ENCODE results near the gene CTPS2. TPM values are rescaled to one million over a fixed set of nuclear protein-coding genes. Genes with fewer than 3 reads are reported as not detected.
A peak's percentile ranks its signal among the peaks of the same experiment; 100 is the strongest.

Gene CTPS2
- total RNA-seq, 1 donor from 2014 or later = 28.1 TPM

DNA sequence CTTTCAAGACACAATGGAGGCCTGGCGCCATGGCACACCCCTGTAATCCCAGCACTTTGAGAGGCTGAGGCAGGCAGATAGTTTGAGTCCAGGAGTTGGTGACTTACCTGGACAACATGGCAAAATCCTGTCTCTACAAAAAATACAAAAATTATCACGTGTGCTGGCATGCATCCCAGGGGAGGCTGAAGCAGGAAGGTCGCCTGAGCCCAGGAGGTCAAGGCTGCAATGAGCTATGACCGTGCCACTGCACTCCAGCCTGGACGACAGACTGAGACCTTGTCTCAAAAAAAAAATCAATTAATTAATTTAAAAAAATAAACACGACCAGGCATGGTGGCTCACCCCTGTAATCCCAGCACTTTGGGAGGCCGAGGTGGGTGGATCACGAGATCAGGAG is 2.0 kb upstream of the CTPS2 start:
- DNase-seq = no peak

DNA sequence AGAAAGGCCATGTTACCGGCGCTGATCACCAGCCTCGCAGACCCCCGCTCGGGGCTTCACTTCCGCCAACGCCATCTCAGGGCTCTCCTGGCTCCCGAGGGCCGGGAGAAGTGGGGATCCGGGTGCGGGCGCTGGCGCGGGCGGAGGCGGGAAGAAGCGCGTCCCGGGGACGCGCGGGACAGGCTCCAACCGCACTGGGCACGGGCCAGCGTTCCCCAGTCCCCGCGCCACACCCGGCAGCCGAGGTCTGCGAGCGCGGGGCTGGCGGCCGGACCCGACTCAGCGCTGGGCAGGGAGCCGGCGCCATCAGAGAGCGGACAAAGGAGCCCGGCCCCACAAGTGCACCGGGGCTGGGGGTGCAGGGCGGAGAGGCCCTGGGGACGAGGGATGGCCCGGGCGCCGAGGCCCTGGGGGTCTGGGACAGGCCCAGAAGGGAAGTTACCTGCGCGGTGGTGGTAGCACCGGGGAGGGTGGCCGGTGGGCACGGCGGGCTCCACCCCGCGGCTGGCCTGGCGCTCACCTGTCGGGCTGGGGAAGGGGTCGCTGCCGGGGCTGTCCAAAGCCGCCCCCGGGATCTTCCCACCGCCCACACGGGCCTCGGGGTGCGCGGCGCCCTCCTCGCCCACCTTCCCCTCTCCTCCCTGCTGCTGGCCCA is 449 bp downstream of the CTPS2 start:
- DNase-seq = peak; percentile 23

DNA sequence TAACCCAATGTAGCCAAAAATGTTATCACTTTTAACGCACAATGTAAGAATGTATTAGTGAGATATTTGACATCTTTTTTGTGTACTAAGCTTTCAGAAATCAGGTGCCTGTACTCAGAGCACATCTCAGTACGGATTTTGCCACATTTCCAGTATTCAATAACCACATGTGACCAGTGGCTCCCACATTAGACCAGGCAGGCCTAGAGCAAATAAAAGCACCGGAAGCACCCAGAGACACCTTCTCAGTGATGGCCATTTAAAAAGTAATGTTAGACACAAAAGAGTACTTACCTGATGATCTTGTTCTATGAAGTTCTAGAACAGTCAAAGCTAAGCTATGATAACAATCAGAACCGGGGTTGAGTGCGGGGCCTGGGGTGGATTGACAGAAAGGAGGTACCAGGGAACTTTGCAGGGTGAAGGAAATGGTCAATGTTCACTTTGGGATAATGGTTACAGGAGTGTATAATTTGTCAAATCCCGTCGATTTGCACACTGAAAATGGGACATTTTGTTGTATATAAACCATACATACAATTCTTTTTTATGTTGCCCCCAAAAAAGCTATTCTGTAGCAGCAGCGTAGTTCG is 1.2 kb downstream of the CTPS2 start:
- peak; percentile 2 for DNase-seq

DNA sequence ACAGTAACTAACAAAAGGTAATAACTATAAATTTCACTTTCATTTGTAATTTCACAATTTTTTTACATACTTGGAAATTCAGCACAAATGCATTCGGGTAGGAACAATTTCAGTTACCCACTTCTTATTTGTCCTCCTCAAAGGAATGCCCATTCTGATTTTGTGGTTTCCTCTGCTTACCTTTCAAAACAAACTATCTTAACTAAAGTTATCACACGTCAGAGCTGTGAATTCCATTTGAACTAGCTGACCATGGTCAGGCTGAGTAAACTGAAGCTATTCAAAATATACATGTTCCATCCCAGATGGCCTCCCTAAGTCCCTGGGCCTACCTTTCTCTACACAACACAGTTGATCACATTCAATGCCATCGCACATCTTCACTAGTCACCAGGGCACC is 4.5 kb downstream of the CTPS2 start:
- no peak for DNase-seq

DNA sequence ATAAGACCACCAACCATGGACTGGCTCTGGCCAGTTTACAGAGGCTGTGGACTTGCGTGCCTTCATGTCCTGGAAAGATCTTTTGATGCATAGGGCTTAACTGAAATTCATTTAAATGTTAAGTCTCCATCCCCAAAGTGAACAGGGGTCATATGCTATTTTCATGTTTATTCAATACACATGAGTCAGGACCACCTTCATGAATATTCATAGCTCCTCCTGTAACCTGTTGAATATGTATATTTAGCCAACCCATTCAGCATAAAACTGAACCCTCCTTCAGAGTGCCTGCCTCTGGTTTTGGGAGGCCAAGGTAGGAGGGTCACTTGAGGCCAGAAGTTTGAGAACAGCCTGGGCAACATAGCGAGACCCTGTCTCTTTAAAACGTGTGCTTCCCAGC is 7.1 kb downstream of the CTPS2 start:
- DNase-seq = no peak

DNA sequence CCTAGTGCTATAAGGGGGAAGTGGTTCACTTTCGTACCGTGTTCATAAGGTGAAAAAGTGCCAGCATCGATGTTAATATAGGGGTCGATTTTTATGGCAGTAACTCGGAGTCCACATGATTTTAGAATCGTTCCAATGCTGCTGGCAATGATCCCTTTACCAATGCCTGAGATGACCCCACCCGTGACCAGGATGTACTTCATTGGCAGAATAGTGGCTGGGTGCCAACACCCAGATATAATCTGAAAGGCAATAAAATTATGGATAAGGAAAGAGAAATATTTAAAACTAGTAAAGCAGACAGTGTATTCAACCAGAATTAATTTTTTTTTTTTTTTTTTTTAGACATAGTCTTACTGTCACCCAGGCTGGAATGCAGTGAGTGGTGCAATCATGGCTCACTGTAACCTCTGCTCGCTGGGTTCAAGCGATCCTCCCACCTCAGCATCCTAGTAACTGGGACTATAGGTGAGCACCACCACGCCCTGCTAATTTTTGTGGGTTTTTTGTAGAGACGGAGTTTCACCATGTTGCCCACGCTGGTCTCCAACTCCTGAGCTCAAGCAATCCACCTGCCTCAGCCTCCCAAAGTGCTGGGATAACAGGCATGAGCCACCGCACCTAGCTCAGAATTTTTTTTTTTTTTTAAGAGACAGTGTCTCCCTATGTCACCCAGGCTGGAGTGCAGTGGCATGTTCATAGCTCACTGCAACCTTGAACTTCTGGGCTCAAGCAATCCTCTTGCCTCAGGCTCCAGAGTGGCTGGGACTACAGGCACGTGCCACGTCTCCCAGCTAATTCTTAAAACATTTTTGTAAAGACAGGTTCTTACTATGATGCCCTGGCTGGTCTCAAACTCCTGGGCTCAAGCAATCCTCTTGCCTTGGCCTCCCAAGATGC is 9.5 kb downstream of the CTPS2 start:
- no peak for DNase-seq

DNA sequence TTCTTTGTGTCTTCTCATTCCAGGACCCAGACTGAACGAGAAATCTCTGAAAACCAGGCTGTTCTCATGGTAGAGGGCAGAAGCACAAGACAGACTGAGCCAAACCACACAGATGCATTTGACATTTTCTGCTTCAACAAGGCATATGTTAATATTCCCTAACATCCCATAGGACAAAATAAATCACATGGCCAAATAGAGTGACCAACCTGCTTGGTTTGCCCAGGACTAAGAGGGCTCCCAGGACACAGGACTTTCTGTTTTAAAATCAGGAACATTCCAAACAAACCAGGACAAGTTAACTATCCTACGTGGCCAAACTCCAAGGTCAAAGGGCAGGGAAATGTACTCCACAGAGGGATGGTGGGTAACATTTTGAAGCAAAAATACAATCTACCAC is 11.7 kb downstream of the CTPS2 start:
- no peak for DNase-seq

DNA sequence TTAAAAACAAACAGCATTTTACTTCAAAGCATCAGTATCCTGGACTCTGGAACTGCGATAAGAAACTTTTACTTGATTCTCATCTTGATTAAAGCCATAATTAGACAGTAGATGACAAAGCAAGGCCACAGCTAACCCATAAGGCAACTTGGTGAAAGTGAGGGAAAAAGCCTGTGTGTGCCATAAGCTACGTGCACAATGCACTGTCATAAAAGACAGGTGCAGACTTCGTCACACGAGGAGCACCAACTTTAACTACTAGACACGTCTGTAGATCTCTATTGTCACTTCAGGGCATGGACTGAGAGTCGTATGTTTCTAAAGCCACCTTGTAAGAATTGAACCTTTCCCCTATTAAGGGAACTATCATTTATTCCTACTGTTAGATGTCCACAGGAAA is 13.1 kb downstream of the CTPS2 start:
- DNase-seq = no peak

DNA sequence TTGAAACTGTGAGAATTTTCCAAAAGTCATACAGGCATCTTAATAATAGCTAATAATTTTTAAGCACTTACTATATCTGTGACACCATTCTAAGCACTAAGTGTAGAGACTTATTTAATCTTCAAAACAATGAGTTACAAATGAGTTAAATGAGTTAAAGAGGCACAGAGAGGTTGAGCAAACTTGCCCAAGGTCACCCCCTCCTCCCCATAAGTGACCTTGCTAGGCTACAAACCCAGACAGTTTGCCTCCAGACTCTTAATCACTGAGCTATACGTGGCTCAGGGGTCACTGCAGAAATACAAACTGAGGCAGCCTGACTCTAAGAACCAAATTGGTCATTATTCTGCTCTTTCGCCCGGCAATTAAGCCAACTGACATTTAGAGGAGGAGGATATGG is 15.5 kb downstream of the CTPS2 start:
- no peak for DNase-seq

DNA sequence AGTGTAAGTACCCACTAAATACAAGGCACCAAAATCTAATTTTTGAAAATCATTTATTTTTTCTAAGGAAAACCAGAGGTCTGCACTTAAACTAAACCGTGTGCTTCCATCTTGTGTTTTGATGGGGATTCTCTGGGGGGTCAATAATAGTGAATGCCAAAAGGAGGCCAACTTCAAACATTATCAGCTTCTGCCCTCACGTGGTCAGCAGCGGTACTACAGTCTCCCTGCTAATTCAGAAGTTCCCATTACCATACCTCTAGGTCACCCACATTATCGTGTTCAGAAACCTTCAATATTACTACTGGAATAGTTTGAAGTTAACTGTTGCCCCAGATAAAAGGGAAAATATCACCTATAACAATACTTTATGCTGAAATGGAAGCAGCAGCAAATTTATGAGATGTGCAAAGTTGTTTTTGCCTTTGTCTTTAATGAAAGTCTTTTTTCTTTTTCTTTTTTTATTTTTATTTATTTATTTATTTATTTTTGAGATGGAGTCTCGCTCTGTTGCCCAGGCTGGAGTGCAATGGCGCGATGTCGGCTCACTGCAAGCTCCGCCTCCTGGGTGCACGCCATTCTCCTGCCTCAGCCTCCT is 17.3 kb downstream of the CTPS2 start:
- DNase-seq = peak; percentile 59

DNA sequence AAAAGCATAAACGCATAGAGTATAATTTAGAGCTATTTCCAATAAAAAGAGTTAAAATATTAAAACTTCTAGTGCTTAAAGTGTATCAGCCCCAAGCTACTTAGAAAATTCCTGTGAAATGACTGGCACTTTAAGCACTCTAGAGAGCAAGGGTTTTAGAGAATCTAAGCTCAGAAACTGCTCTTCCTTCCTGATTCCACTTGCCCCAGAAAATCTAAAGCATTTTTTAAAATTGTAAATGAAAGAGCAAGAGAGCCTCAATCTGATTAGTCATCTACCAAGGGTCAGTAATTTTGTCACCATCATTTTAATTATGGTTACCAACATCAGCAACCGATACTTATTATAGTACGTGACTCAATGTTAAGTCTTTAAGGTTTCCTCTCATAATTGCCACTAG is 25.0 kb downstream of the CTPS2 start:
- DNase-seq = no peak

DNA sequence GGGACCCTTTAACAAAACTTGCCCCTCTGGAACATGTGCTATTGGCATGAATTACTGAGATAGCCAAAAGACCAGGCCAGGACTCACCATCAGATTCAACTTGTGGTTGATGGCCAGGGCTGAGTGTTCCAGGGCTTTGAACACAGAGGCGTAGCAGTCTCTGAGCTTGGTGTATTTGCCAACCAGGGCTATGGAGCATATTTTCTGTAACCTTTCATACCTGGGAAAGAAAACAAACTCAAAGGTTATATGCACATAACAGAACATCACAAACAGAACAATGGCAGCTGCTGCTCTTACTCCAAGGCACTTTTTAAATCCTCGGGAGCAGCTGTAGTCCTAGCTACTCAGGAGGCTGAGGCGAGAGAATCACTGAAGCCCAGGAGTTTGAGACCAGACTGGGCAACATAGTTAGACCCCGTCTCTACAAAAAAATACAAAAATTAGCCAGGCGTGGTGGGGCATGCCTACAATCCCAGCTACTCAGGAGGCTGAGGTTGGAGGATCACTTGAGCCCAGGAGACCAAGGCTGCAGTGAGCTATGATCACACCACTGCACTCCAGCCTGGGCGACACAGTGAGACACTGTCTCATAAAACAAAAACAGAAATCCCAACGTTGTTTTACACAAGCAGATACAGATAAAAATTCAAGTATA is 29.3 kb downstream of the CTPS2 start:
- no peak for DNase-seq

DNA sequence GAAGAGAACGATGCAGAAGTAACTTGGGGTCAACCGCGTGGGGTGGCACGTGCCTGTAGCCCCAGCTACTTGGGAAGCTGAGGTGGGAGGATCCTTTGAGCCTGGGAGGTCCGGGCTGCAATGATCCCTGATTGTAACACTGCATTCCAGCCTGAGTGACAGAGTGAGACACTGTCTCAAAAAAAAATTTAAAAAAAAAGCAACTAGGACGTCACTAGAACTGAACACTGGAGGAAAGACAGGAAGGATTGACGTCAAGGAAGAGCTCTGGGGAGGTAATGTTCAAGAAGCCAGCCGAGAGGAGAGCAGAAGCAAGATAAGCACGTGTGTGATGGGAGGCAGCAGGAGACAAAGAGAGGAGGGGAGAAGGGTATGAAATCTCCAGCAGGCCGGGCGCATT is 33.8 kb downstream of the CTPS2 start:
- DNase-seq = no peak

DNA sequence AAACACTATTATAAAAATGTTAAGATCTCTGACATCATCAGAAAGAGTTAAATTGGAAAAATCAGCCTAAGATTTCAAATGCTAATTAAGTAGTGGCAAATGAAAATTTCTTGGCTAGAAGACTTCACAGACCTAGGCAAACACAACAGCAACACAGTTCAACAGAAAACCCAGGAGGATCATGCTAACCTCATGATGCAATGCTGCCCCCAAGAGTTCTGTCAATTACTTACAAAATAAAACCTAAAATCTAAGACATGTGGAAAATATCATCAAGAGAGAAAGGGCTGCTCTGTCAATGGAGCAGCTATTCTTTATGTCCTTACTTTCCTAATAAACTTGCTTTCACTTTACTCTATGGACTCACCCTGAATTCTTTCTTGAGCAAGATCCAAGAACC is 41.5 kb downstream of the CTPS2 start:
- DNase-seq = peak; percentile 51

DNA sequence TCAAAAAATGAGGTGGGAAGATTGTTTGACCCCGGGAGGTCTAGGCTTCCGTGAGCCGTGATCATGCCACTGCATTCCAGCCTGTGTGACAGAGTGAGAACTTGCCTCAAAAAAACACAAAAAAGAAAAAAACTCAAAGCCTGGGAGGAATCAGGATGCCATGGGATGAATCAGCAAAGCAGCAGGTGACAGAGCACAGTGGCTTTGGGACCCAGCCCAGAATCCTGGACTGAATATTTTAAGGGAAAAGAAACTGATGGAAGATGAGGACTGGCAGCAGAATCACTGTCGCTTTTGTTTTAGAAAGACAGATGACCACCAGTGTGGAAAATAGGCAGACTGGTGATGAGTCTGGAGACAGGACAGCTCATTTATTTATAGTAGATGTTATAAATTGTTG is 45.9 kb downstream of the CTPS2 start:
- DNase-seq = no peak

DNA sequence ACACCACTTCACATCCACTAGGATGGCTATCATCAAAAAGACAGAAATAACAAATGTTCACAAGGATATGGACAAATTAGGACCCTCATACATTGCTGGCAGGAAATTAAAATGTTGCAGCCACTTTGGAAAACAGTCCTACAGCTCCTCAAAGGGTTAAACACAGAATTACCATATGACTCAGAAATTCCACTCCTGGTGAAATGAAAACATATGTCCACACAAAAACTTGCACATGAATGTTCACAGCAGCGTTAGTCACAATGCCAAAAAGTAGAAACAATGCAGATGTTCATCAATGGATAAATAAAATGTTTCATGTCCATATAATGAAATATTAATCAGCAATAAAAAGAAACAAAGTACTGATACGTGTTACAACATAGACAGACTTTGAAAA is 47.4 kb downstream of the CTPS2 start:
- peak; percentile 19 for DNase-seq

DNA sequence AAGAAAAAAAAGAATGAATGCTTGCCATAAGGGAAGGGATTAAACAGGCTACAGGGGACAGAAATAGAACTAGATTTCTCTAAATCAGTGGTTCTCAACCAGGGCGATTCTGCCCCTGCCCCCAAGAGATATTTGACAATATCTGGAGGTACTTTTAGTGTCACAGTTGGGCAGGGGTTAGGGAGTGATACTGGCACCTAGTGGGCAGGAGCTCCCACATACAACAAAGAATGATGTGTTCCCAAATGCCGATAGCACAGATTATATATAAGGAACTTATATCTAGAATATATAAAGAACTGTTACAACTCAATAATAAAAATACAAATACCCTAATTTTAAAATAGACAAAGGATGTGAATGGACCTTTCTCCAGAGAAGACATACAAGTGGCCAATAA is 47.8 kb downstream of the CTPS2 start:
- no peak for DNase-seq

DNA sequence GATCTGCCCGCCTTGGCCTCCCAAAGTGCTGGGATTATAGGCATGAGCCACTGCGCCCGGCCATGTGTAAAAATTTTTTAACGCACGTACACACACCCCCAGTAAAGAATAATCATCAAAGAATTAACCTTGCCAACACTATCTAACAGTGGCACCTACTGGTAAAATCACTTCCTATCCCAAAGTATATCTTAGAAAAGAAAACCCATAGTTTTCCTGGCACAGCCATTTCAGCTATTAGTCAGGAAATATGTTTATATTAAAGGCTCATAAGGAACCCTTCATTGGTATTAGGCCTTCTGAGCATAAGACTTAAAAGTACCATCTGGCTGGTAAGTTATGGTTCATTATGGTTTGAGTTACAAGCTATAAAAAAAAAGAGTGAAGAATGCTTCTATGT is 48.4 kb downstream of the CTPS2 start:
- no peak for DNase-seq

DNA sequence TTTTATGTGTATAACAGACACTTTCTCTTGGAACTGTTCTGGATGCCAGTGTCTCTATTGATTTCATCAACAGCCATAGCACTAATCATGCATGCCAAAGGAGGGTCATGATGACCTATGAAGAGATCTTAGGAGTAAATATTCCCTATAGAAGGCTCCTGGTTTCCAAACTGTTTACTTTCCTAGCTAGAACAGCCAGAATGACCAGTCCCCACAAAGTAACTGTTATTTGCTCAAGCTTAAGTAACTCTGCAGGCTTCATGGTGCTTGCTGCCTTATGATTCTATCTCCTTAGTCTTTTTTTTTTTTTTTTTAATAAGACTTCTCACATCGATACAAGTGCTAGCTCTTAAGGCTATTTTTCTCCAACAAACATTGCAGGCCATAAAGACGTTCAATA is 50.1 kb downstream of the CTPS2 start:
- DNase-seq = no peak

DNA sequence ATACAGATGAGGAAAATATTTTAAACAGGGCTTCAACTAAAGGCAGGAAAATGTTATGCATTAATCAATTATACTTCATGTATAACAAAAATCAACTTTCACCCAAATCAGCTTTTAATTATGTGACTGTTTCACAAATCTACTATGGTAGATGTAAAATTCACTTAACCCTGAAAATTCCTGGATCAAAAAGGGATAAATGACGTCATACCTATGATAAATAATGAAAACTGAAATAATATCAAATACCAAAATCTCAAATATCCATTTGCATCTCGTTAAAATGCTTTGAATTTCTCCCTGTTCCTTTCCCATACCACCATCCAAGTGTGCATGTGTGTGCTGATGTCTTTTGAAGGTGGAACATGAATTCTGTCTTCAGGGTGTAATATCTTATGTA is 51.0 kb downstream of the CTPS2 start:
- DNase-seq = no peak

DNA sequence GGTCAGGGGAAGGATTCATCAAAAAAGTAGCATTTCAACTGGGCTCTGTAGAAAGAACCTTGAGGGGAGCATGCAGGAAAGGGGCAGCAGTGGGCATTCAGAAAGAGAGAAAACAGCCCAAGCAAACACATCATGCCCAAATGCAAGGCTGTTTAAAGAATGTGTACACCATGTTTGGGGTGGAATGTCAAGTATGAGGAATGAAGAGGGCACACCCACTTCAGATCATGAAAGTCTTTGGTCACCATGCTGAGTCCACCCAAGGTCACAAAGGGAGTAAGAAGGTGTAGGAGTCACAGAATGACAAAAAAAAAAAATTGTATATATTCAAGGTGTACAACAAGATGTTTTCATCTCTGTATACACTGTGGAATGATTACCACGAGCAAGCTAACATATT is 53.1 kb downstream of the CTPS2 start:
- no peak for DNase-seq

DNA sequence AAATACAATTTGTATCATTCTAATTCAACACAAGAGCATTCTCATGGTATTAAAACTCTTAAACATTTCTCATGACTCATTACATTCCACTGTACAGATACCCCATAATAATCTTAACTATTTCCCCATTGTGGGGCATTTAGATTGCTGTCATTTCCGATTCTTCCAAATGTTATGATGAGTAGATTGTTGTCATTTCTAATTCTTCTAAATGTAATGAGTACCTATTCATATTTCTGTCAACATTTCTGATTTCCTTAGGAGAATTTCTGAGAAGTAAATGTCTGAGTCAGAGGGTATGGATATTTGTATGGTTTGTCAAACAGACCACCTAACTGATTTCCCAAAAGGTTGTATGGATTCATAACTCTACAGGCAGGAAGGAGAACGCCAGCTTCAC is 54.2 kb downstream of the CTPS2 start:
- DNase-seq = no peak

DNA sequence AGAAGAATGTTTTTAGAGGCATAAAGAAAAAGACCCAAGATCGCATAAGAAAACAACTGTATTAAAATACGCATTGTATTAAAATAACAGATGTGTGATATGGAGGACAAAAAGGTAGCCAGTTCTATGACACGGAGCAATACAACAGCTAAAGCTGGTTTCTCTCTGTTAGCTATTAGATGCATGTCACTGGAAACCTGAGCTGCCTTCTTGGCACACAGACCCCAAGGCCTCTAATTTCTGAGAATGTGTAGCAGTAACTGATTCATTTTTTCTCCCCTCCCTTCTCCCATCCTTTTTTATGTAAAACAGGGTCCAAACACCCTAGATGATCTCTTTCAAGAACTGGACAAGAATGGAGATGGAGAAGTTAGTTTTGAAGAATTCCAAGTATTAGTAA is 58.4 kb downstream of the CTPS2 start:
- peak; percentile 63 for DNase-seq
